ENCODE data around the gene VENTX. TPM values are rescaled to one million over a fixed set of nuclear protein-coding genes. Genes with fewer than 3 reads are reported as not detected.

VENTX gene
- not detected in 2 replicates for total RNA-seq

GRCh38 chr10:133237588-133238465 is at the start of gene VENTX:
VENTX (plus strand) TSS chr10:133237855; CDS start chr10:133237915, 60 bp downstream.
- no peak for TF ChIP-seq CTCF (IDR thresholded peaks at IDR 0.05; ENCODE audit: insufficient read depth, low read length, severe bottlenecking)
- Histone ChIP-seq H3K4me3 (ENCODE audit: low read depth, low read length) (no peak within 1 kb of the TSS), H3K36me3 (ENCODE audit: control insufficient read depth, insufficient read depth, low read length) (no peaks in the 10 kb centered on the region), H3K27me3 (ENCODE audit: control insufficient read depth, insufficient read depth, low read length) (peaks cover 36% of the 10 kb centered on the region)
- no peak for FAIRE-seq
- DNase-seq (ENCODE audit: low read depth), result no peak

GRCh38 chr10:133187906-133188681 is 49.6 kb upstream of the VENTX start:
- FAIRE-seq (no peak), DNase-seq (ENCODE audit: low read depth) (no peak)
- no peaks in the 10 kb centered on the region for H3K36me3 ChIP-seq (ENCODE audit: control insufficient read depth, insufficient read depth, low read length)
- TF ChIP-seq CTCF (IDR thresholded peaks at IDR 0.05; ENCODE audit: insufficient read depth, low read length, severe bottlenecking), result no peak
- no peak overlapping the region for H3K4me3 ChIP-seq (ENCODE audit: low read depth, low read length)
- no peaks in the 10 kb centered on the region for H3K27me3 ChIP-seq (ENCODE audit: control insufficient read depth, insufficient read depth, low read length)

- Histone ChIP-seq H3K27me3 (ENCODE audit: control insufficient read depth, insufficient read depth, low read length) (no peaks in the 10 kb centered on the region), H3K4me3 (ENCODE audit: low read depth, low read length) (no peak overlapping the region), H3K36me3 (ENCODE audit: control insufficient read depth, insufficient read depth, low read length) (no peaks in the 10 kb centered on the region)
- no peak for DNase-seq (ENCODE audit: low read depth)
- TF ChIP-seq CTCF (IDR thresholded peaks at IDR 0.05; ENCODE audit: insufficient read depth, low read length, severe bottlenecking), result no peak
- no peak for FAIRE-seq
Measured at GRCh38 chr10:133189256-133189655, 48.4 kb upstream of the VENTX start.

GRCh38 chr10:133189726-133190125 is 47.9 kb upstream of the VENTX start:
- FAIRE-seq, result no peak
- no peaks in the 10 kb centered on the region for H3K36me3 ChIP-seq (ENCODE audit: control insufficient read depth, insufficient read depth, low read length)
- DNase-seq (ENCODE audit: low read depth), result no peak
- no peak for TF ChIP-seq CTCF (IDR thresholded peaks at IDR 0.05; ENCODE audit: insufficient read depth, low read length, severe bottlenecking)
- H3K4me3 ChIP-seq (ENCODE audit: low read depth, low read length), result no peak overlapping the region
- no peaks in the 10 kb centered on the region for H3K27me3 ChIP-seq (ENCODE audit: control insufficient read depth, insufficient read depth, low read length)

- Histone ChIP-seq H3K27me3 (ENCODE audit: control insufficient read depth, insufficient read depth, low read length) (no peaks in the 10 kb centered on the region), H3K36me3 (ENCODE audit: control insufficient read depth, insufficient read depth, low read length) (no peaks in the 10 kb centered on the region), H3K4me3 (ENCODE audit: low read depth, low read length) (no peak overlapping the region)
- no peak for DNase-seq (ENCODE audit: low read depth)
- no peak for TF ChIP-seq CTCF (IDR thresholded peaks at IDR 0.05; ENCODE audit: insufficient read depth, low read length, severe bottlenecking)
- FAIRE-seq, result no peak
Measured at GRCh38 chr10:133190225-133190624, 47.4 kb upstream of the VENTX start.
